ENCODE results near the gene FUOM. TPM values are rescaled to one million over a fixed set of nuclear protein-coding genes. Genes with fewer than 3 reads are reported as not detected.

FUOM gene
- total RNA-seq, 1 experiment from 2014 or later, result 31.3 TPM

GRCh38 chr10:133403784-133404183, 46.0 kb upstream of the FUOM start:
- H3K36me3 Mint-ChIP-seq, result peaks cover 74% of the 10 kb centered on the region
- POLR2A ChIA-PET, result no interaction called here
- H3K4me3 Mint-ChIP-seq, result no peak overlapping the region

GRCh38 chr10:133403359-133403758, 45.5 kb upstream of the FUOM start:
- peaks cover 74% of the 10 kb centered on the region for H3K36me3 Mint-ChIP-seq
- no peak for TF ChIP-seq PRDM15 (CRISPR knock-in tag; IDR thresholded peaks at IDR 0.05)
- no peak for TF ChIP-seq NR3C1 (CRISPR knock-in tag; conservative IDR thresholded peaks at IDR 0.05; ENCODE audit: low read depth)
- TF ChIP-seq ZNF232 (CRISPR knock-in tag; IDR thresholded peaks at IDR 0.05), result no peak
- no peak for TF ChIP-seq USF1 (CRISPR knock-in tag; IDR thresholded peaks at IDR 0.05)
- TF ChIP-seq JAZF1 (CRISPR knock-in tag; IDR thresholded peaks at IDR 0.05), result no peak
- TF ChIP-seq SMAD3 (CRISPR knock-in tag; IDR thresholded peaks at IDR 0.05; ENCODE audit: borderline replicate concordance), result no peak
- TF ChIP-seq USF2 (CRISPR knock-in tag; IDR thresholded peaks at IDR 0.05), result no peak
- no peak for TF ChIP-seq ZSCAN18 (CRISPR knock-in tag; IDR thresholded peaks at IDR 0.05)
- TF ChIP-seq ZNF396 (CRISPR knock-in tag; IDR thresholded peaks at IDR 0.05; ENCODE audit: borderline replicate concordance), result no peak
- TF ChIP-seq TEAD1 (CRISPR knock-in tag; IDR thresholded peaks at IDR 0.05), result no peak
- TF ChIP-seq ZNF317 (CRISPR knock-in tag; IDR thresholded peaks at IDR 0.05; ENCODE audit: borderline replicate concordance, low read depth), result no peak
- no peak for TF ChIP-seq SP1 (CRISPR knock-in tag; conservative IDR thresholded peaks at IDR 0.05)

More at GRCh38 chr10:133403784-133404183, 46.0 kb upstream of the FUOM start:
- peak overlapping the region; percentile 82 for H3K27ac Mint-ChIP-seq
- no peak for TF ChIP-seq SMAD4 (CRISPR knock-in tag; IDR thresholded peaks at IDR 0.05)
- TF ChIP-seq PRRX2 (CRISPR knock-in tag; IDR thresholded peaks at IDR 0.05), result no peak
- TF ChIP-seq ELF4 (CRISPR knock-in tag; IDR thresholded peaks at IDR 0.05; ENCODE audit: low read depth), result no peak
- no peak for TF ChIP-seq ZNF263 (CRISPR knock-in tag; IDR thresholded peaks at IDR 0.05; ENCODE audit: low read depth)
- no peak for TF ChIP-seq MXD4 (CRISPR knock-in tag; IDR thresholded peaks at IDR 0.05; ENCODE audit: borderline replicate concordance)
- no peak for TF ChIP-seq ZNF512 (CRISPR knock-in tag; IDR thresholded peaks at IDR 0.05; ENCODE audit: borderline replicate concordance)
- no peak for TF ChIP-seq NFYB (CRISPR knock-in tag; conservative IDR thresholded peaks at IDR 0.05; ENCODE audit: low read depth)
- TF ChIP-seq SMAD3 (CRISPR knock-in tag; IDR thresholded peaks at IDR 0.05; ENCODE audit: borderline replicate concordance), result no peak
- no peak for TF ChIP-seq ZNF396 (CRISPR knock-in tag; IDR thresholded peaks at IDR 0.05; ENCODE audit: borderline replicate concordance)
- TF ChIP-seq CBFB (CRISPR knock-in tag; IDR thresholded peaks at IDR 0.05; ENCODE audit: low read depth), result no peak
- no peak for TF ChIP-seq MLX (CRISPR knock-in tag; IDR thresholded peaks at IDR 0.05)
- TF ChIP-seq CTCF (IDR thresholded peaks at IDR 0.05), result no peak
- TF ChIP-seq SP1 (CRISPR knock-in tag; conservative IDR thresholded peaks at IDR 0.05), result no peak
- no peak for TF ChIP-seq ZBTB21 (CRISPR knock-in tag; IDR thresholded peaks at IDR 0.05; ENCODE audit: borderline replicate concordance)
- TF ChIP-seq CREB1 (CRISPR knock-in tag; IDR thresholded peaks at IDR 0.05), result no peak
- TF ChIP-seq GTF2I (CRISPR knock-in tag; conservative IDR thresholded peaks at IDR 0.05), result no peak
- no peak for TF ChIP-seq IRF2 (CRISPR knock-in tag; IDR thresholded peaks at IDR 0.05; ENCODE audit: borderline replicate concordance, low read depth)
- H3K9me3 Mint-ChIP-seq, result no peaks in the 10 kb centered on the region
- DNase-seq (ENCODE audit: low spot score) (no peak), ATAC-seq (no peak)
- no peaks in the 10 kb centered on the region for H3K27me3 Mint-ChIP-seq (ENCODE audit: low read depth)
- CTCF ChIA-PET, result no interaction called here
- H3K4me1 Mint-ChIP-seq, result no peaks in the 10 kb centered on the region

More at GRCh38 chr10:133403359-133403758, 45.5 kb upstream of the FUOM start:
- H3K27me3 Mint-ChIP-seq (ENCODE audit: low read depth), result no peaks in the 10 kb centered on the region
- no peak overlapping the region for H3K4me3 Mint-ChIP-seq
- no peaks in the 10 kb centered on the region for H3K9me3 Mint-ChIP-seq
- ATAC-seq, result no peak
- ChIA-PET POLR2A (no interaction called here), CTCF (no interaction called here)
- DNase-seq (ENCODE audit: low spot score), result no peak
- no peaks in the 10 kb centered on the region for H3K4me1 Mint-ChIP-seq
- peak overlapping the region; percentile 82 for H3K27ac Mint-ChIP-seq

Data from WTC11 (cell line).